ENCODE data around the gene PPP1CA. TPM values are rescaled to one million over a fixed set of nuclear protein-coding genes. Genes with fewer than 3 reads are reported as not detected.

The PPP1CA gene
- total RNA-seq, 2 experiments from 2014 or later = 261 to 267 TPM

- POLR2A ChIA-PET = interaction anchor here (0.7 to 6.6 kb wide), 10 partner anchors 9 to 160 kb away, joined by 3 to 68 read pairs (median 8); partner anchors contain the start of genes AIP, PTPRCAP, RAD9A and TMEM134
- Mint-ChIP-seq H3K9me3 (no peaks in the 10 kb centered on the region), H3K27me3 (no peaks in the 10 kb centered on the region), H3K27ac (peak overlapping the region; percentile 83), H3K4me3 (peak overlapping the region; percentile 86), H3K36me3 (peaks cover 43% of the 10 kb centered on the region), H3K4me1 (ENCODE audit: low read depth) (peaks cover 58% of the 10 kb centered on the region)
- intact Hi-C loops (cut with micrococcal nuclease) = loop anchor here (5.0 kb wide), 1 partner anchor 123 kb away; no protein-coding TSS in a partner anchor
- CTCF ChIA-PET = interaction anchor here (1.1 to 5.7 kb wide), 11 partner anchors 9 to 105 kb away, joined by 3 to 46 read pairs (median 9); partner anchors contain the start of genes PITPNM1, POLD4, PTPRCAP and RAD9A
- DNase-seq = peak; percentile 54
Observed at GRCh38 chr11:67400251-67400941, 1.3 kb downstream of the PPP1CA start.

GRCh38 chr11:67398661-67399563, 2.7 kb downstream of the PPP1CA start:
- ChIA-PET POLR2A (interaction anchor here (6.5 to 6.6 kb wide), 2 partner anchors 7 to 39 kb away, joined by 38 to 68 read pairs; partner anchors contain the start of genes PTPRCAP and RAD9A), CTCF (interaction anchor here (3.2 kb wide), 1 partner anchor 8 kb away, joined by 28 read pairs; the partner anchor contains the start of gene RAD9A)
- DNase-seq = no peak
- Mint-ChIP-seq H3K9me3 (no peaks in the 10 kb centered on the region), H3K4me1 (ENCODE audit: low read depth) (peaks cover 54% of the 10 kb centered on the region), H3K27me3 (no peaks in the 10 kb centered on the region), H3K4me3 (peak overlapping the region; percentile 49), H3K36me3 (peaks cover 32% of the 10 kb centered on the region), H3K27ac (peak overlapping the region; percentile 51)
- intact Hi-C loops (cut with micrococcal nuclease) = no loop called here

DNA sequence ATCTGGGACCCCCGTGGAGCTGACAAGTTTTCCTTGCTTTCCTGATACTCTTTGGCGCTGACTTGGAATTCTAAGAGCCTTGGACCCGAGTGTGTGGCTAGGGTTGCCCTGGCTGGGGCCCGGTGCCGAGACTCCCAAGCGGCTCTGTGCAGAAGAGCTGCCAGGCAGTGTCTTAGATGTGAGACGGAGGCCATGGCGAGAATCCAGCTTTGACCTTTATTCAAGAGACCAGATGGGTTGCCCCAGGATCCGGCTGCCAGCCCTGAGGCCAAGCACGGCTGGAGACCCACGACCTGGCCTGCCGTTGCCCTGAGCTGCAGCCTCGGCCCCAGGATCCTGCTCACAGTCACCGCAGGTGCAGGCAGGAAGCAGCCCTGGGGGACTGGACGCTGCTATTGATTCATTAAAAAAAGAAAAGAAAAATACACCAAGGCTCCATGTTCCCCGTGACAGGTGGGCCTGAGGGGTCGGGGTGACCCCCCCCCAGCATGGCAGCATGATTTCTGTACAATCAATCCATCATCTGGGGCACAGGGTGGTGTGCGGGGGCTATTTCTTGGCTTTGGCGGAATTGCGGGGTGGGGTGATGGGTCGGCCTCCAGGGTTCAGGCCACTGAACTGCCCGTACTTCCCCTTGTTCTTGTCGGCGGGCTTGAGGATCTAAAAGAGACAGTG, 3.5 kb downstream of the PPP1CA start:
- Mint-ChIP-seq H3K27ac (peak overlapping the region; percentile 69), H3K36me3 (peaks cover 30% of the 10 kb centered on the region), H3K27me3 (no peaks in the 10 kb centered on the region), H3K9me3 (no peaks in the 10 kb centered on the region), H3K4me1 (ENCODE audit: low read depth) (peaks cover 55% of the 10 kb centered on the region), H3K4me3 (no peak overlapping the region)
- ChIA-PET CTCF (interaction anchor here (1.1 kb wide), 1 partner anchor 15 kb away, joined by 3 read pairs; no protein-coding TSS in a partner anchor), POLR2A (interaction anchor here (1.7 kb wide), 1 partner anchor 90 kb away, joined by 5 read pairs; no protein-coding TSS in a partner anchor)
- intact Hi-C loops (cut with micrococcal nuclease) = no loop called here
- no peak for DNase-seq

DNA sequence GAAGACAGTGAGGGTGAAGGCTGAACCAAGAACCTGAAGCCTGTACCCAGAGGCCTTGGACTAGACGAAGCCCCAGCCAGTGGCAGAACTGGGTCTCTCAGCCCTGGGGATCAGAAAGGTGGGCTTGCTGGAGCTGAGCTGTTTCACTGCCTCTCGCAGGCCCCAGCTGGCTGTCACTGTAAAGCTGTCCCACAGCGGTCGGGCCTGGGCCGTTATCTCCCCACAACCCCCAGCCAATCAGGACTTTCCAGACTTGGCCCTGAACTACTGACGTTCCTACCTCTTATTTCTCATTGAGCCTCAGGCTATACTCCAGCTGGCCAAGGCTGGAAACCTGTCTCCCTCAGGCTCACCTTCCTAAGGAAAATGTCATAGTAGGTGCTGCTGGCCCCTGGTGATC, 4.1 kb downstream of the PPP1CA start:
- Mint-ChIP-seq H3K36me3 (peaks cover 30% of the 10 kb centered on the region), H3K4me1 (ENCODE audit: low read depth) (peaks cover 54% of the 10 kb centered on the region), H3K27me3 (no peaks in the 10 kb centered on the region), H3K27ac (peak overlapping the region; percentile 69), H3K9me3 (no peaks in the 10 kb centered on the region), H3K4me3 (no peak overlapping the region)
- ChIA-PET CTCF (interaction anchor here (1.1 kb wide), 1 partner anchor 15 kb away, joined by 3 read pairs; no protein-coding TSS in a partner anchor), POLR2A (interaction anchor here (1.7 kb wide), 1 partner anchor 91 kb away, joined by 5 read pairs; no protein-coding TSS in a partner anchor)
- intact Hi-C loops (cut with micrococcal nuclease) = no loop called here
- DNase-seq = no peak

GRCh38 chr11:67396587-67397389, 4.9 kb downstream of the PPP1CA start:
- H3K36me3 Mint-ChIP-seq = peaks cover 30% of the 10 kb centered on the region
- intact Hi-C loops (cut with micrococcal nuclease) = no loop called here
- no peak for DNase-seq
- H3K27me3 Mint-ChIP-seq = no peaks in the 10 kb centered on the region
- ChIA-PET CTCF (interaction anchor here (1.1 to 1.7 kb wide), 4 partner anchors 14 to 45 kb away, joined by 3 to 7 read pairs (median 4); no protein-coding TSS in a partner anchor), POLR2A (interaction anchor here (1.0 to 1.7 kb wide), 3 partner anchors 41 to 154 kb away, joined by 3 to 5 read pairs (median 3); partner anchors contain the start of gene PTPRCAP)
- peaks cover 54% of the 10 kb centered on the region for H3K4me1 Mint-ChIP-seq (ENCODE audit: low read depth)
- H3K9me3 Mint-ChIP-seq = no peaks in the 10 kb centered on the region
- peak overlapping the region; percentile 88 for H3K27ac Mint-ChIP-seq
- H3K4me3 Mint-ChIP-seq = no peak overlapping the region

GRCh38 chr11:67396259-67396581, 5.4 kb downstream of the PPP1CA start:
- H3K27me3 Mint-ChIP-seq = no peaks in the 10 kb centered on the region
- peak overlapping the region; percentile 42 for H3K27ac Mint-ChIP-seq
- no peak overlapping the region for H3K4me3 Mint-ChIP-seq
- H3K4me1 Mint-ChIP-seq (ENCODE audit: low read depth) = peaks cover 56% of the 10 kb centered on the region
- DNase-seq = no peak
- CTCF ChIA-PET = interaction anchor here (1.3 to 1.7 kb wide), 3 partner anchors 14 to 44 kb away, joined by 4 to 7 read pairs (median 4); no protein-coding TSS in a partner anchor
- POLR2A ChIA-PET = interaction anchor here (1.0 to 1.7 kb wide), 3 partner anchors 41 to 153 kb away, joined by 3 to 5 read pairs (median 3); partner anchors contain the start of gene PTPRCAP
- intact Hi-C loops (cut with micrococcal nuclease) = no loop called here
- H3K9me3 Mint-ChIP-seq = no peaks in the 10 kb centered on the region
- H3K36me3 Mint-ChIP-seq = peaks cover 30% of the 10 kb centered on the region

DNA sequence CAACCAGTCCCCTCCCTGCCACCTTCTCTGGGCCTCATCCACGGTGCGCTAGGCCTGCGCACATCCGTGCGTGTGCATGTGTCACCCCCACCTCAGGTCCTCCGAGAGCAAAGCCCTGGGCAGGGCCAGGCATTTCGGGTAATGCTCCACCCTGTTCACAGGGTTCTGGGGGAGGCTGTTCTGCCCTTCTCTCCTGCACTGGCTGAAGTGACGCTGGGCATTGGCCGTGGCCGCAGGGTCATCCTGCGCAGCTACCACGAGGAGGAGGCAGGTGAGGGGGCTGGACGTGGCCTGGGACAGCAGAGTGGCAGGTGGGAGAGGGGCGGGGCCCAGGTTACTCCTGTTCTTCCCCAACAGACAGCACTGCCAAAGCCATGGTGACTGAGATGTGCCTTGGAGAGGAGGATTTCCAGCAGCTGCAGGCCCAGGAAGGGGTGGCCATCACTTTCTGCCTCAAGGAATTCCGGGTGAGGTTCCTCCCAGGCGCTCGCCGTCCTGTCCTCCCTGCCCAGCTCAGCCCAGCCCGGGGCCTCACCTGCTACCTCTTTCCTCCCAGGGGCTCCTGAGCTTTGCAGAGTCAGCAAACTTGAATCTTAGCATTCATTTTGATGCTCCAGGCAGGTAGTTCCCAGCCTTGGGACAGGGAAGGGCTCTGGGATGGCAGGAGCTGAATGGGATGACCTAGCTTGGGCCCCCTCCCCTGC, 6.0 kb downstream of the PPP1CA start:
- H3K4me3 Mint-ChIP-seq = no peak overlapping the region
- CTCF ChIA-PET = interaction anchor here (1.3 to 1.7 kb wide), 4 partner anchors 9 to 44 kb away, joined by 3 to 7 read pairs (median 4); no protein-coding TSS in a partner anchor
- H3K9me3 Mint-ChIP-seq = no peaks in the 10 kb centered on the region
- intact Hi-C loops (cut with micrococcal nuclease) = no loop called here
- peaks cover 61% of the 10 kb centered on the region for H3K4me1 Mint-ChIP-seq (ENCODE audit: low read depth)
- DNase-seq = no peak
- no peaks in the 10 kb centered on the region for H3K27me3 Mint-ChIP-seq
- peak overlapping the region; percentile 42 for H3K27ac Mint-ChIP-seq
- POLR2A ChIA-PET = interaction anchor here (1.0 kb wide), 2 partner anchors 42 to 153 kb away, joined by 3 read pairs; partner anchors contain the start of gene PTPRCAP
- peaks cover 29% of the 10 kb centered on the region for H3K36me3 Mint-ChIP-seq

- CTCF ChIA-PET = interaction anchor here (1.4 to 1.5 kb wide), 2 partner anchors 11 kb away, joined by 3 read pairs; no protein-coding TSS in a partner anchor
- DNase-seq = no peak
- Mint-ChIP-seq H3K27ac (no peak overlapping the region), H3K27me3 (no peaks in the 10 kb centered on the region), H3K4me3 (no peak overlapping the region), H3K36me3 (peaks cover 18% of the 10 kb centered on the region), H3K4me1 (ENCODE audit: low read depth) (peaks cover 54% of the 10 kb centered on the region), H3K9me3 (no peaks in the 10 kb centered on the region)
- POLR2A ChIA-PET = no interaction called here
- intact Hi-C loops (cut with micrococcal nuclease) = loop anchor here (5.0 kb wide), 1 partner anchor 33 kb away; the partner anchor contains the start of gene RPS6KB2
Observed at GRCh38 chr11:67393990-67394389, 7.7 kb downstream of the PPP1CA start.

GRCh38 chr11:67393437-67393836, 8.2 kb downstream of the PPP1CA start:
- Mint-ChIP-seq H3K9me3 (no peaks in the 10 kb centered on the region), H3K27me3 (no peaks in the 10 kb centered on the region), H3K36me3 (peaks cover 16% of the 10 kb centered on the region), H3K4me3 (peak overlapping the region; percentile 92), H3K4me1 (ENCODE audit: low read depth) (peaks cover 51% of the 10 kb centered on the region), H3K27ac (no peak overlapping the region)
- intact Hi-C loops (cut with micrococcal nuclease) = loop anchor here (5.0 kb wide), 1 partner anchor 34 kb away; the partner anchor contains the start of gene RPS6KB2
- ChIA-PET POLR2A (interaction anchor here (3.5 kb wide), 1 partner anchor 9 kb away, joined by 38 read pairs; the partner anchor contains the start of genes PPP1CA and TBC1D10C), CTCF (interaction anchor here (1.4 to 3.3 kb wide), 2 partner anchors 10 to 42 kb away, joined by 3 to 24 read pairs; no protein-coding TSS in a partner anchor)
- no peak for DNase-seq

Measured in activated CD4-positive, alpha-beta memory T cell treated with anti-CD3 and anti-CD28 coated beads for 36 hours (primary cell).